Gastrocnemius medialis (tissue), 4 donors: ENCODE measurements around the gene SCUBE3.

Source experiments
- CTCF ChIP-seq, 5 experiments: fragments of 450-650 bp in 3 of 5; fragments of 200-600 bp in 2 of 5; sonication (generic) in 2 of 5; IDR thresholded peaks in 4 of 5; conservative IDR thresholded peaks in 1 of 5; 1 replicate in 4 of 5; 2 replicates in 1 of 5; pipeline ENCODE4 v1.5.1; 2016 to 2019; ENCODE audit warnings: antibody characterized with exemption in 5 of 5, mild to moderate bottlenecking in 3 of 5, moderate library complexity in 3 of 5
- POLR2A ChIP-seq, 2 donors: fragments of 450-650 bp; IDR thresholded peaks; one replicate each; pipeline ENCODE4 v1.6.1; 2017; ENCODE audit warnings: antibody characterized with exemption in 2 of 2, mild to moderate bottlenecking in 2 of 2, moderate library complexity in 2 of 2

DNA sequence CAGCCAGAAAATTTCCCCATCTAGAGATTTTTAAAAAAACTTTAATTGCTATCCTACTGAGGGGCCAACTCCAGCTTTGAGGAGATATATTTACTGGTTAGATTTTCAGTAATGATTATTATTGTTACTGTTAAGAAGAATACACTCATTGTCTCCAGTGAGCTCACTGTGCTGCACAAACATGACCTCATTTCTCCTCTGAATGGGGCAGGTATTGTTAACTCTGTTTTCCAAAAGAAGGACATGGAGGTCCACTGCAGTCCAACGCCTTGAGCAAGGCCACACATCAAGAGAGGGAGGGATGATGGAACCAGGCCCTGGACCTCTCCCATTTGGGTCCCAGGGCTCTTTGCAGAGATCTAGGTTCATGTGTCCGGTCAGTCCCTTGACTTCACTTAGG is 13.9 kb upstream of the SCUBE3 start:
- TF ChIP-seq CTCF (IDR thresholded peaks at IDR 0.05 in 4 of 5, conservative IDR thresholded peaks at IDR 0.05 in 1 of 5) (no peak), POLR2A (IDR thresholded peaks at IDR 0.05) (no peak)
